GM12891 (cell line): ENCODE results near the gene IMMP2L.

Experiments used
- PAX5 ChIP-seq: IDR thresholded peaks from 2 replicates; pipeline ENCODE4 v1.6.1; 2011; ENCODE audit warnings: low read length, moderate library complexity, mild to moderate bottlenecking; ENCODE audit not compliant: insufficient read depth, severe bottlenecking
- POLR2A ChIP-seq: IDR thresholded peaks from 2 replicates; pipeline ENCODE4 v1.6.1; 2011; ENCODE audit warnings: low read depth, low read length, control low read depth
- POLR2AphosphoS5 ChIP-seq: IDR thresholded peaks from 2 replicates; pipeline ENCODE4 v1.6.1; 2011; ENCODE audit warnings: low read depth, low read length, control low read depth
- POU2F2 ChIP-seq: IDR thresholded peaks from 2 replicates; pipeline ENCODE4 v1.6.1; 2011; ENCODE audit warnings: low read depth, mild to moderate bottlenecking, control low read depth, low read length, moderate library complexity
- SPI1 ChIP-seq: IDR thresholded peaks from 2 replicates; pipeline ENCODE4 v1.6.1; 2011; ENCODE audit warnings: low read depth, low read length, control low read depth
- TAF1 ChIP-seq: IDR thresholded peaks from 2 replicates; pipeline ENCODE4 v1.6.1; 2011; ENCODE audit warnings: low read depth, low read length, control low read depth

DNA sequence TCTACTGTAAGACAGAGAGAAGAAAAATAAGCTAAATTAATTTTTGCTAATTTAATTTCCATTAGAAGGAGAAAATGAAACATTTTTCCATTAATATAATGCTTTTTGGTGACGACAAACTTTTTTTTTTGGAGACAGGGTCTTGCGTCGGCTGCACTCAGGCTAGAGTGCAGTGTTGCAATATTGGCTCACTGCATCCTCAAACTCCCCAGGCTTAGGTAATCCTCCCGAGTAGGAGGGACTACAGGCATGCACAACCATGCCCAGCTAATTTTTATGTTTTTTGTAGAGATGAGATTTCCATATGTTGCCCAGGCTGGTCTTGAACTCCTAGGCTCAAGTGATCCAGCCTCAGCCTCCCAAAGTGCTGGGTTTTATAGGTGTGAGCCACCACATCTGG lies 701.1 kb downstream of the IMMP2L start:
- TF ChIP-seq POLR2AphosphoS5 (no peak), POLR2A (no peak), TAF1 (no peak), SPI1 (no peak), PAX5 (no peak), POU2F2 (no peak)
